CD4-positive, alpha-beta T cell treated with Interleukin-10 for 1 hour (primary cell): ENCODE data around the gene NANOGP8.
A peak's percentile ranks its signal among the peaks of the same experiment; 100 is the strongest.
"Not testable (repeated sequence)": the region's sequence is repeated elsewhere in the genome, so short reads cannot be mapped to it uniquely, and the experiment has no call there.

Source experiments
- DNase-seq: peaks from one replicate; pipeline ENCODE4 v3.0.0-alpha.2; 2020

The NANOGP8 gene

DNA sequence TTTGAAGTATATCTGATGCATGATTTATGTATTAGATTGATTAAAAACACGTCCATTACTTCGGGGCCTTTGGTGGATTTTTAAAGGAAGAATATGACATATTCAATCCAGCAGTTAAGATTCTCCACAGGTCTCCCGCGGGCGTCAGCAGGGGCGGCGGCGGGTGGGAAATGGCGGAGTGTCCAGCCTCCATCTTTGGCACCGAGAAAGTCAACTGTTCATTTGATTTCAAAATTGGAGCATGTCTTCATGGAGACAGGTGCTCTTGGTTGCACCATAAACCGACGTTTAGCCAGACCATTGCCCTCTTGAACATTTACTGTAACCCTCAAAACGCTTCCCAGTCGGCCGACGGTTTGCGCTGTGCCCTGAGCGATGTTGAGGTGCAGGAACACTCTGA is 7.2 kb upstream of the NANOGP8 start:
- DNase-seq, result no peak

- no peak for DNase-seq
Measured at GRCh38 chr15:35090104-35090807, 5.2 kb upstream of the NANOGP8 start.

GRCh38 chr15:35089551-35089950 is 4.5 kb upstream of the NANOGP8 start:
- DNase-seq, result no peak

DNA sequence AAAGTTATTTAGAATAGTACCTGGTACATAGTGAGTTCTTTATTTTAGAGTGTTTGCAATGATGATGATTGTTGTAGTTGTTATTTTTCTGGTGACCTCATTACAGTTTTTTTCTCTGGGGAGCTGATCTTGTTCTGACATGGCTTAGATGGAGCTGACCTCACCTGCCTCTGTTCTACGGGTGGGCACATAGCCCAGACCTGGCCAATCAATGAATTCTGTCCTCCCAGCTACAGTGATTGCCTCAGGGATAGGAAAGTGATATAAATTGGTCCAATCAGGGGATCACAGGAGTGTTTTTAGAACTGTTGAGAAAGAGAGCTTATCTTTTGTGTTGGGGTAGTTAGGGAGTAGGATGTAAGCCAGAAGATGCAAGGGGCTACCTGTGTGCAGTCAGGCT is 3.2 kb upstream of the NANOGP8 start:
- no peak for DNase-seq

GRCh38 chr15:35087759-35088158 is 2.7 kb upstream of the NANOGP8 start:
- DNase-seq, result no peak

DNA sequence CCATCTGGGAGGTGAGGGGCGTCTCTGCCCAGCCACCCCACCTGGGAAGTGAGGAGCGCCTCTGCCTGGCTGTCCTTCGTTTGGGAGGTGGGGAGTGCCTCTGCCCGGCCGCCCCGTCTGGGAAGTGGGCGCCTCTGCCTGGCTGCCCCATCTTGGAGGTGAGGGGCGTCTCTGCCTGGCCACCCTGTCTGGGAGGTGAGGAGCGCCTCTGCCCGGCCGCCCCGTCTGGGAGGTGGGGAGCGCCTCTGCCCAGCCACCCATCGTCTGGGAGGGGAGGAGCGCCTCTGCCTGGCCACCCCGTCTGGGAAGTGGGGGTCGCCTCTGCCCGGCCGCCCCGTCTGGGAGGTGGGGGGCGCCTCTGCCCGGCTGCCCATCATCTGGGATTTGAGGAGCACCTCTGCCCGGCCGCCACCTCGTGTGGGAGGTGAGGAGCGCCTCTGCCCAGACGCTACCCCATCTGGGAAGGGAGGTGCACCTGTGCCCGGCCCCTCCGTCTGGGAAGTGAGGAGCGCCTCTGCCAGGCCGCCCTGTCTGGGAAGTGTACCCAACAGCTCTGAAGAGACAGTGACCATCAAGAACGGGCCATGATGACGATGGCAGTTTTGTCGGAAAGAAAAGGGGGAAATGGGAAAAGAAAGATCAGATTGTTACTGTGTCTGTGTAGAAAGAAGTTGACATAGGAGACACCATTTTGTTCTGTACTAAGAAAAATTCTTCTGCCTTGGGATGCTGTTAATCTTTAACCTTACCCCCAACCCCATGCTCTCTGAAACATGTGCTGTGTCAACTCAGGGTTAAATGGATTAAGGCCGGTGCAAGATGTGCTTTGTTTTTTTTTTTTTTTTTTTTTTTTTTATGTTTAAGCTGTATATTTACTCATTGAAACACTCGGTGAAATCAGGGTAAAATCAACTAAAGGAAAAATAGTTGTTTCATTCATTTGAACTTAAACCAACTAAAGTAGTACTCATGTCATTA is 2.4 kb downstream of the NANOGP8 start:
- DNase-seq, result not testable (repeated sequence)

GRCh38 chr15:35081626-35082365 is 3.3 kb downstream of the NANOGP8 start:
- DNase-seq, result not testable (repeated sequence)

GRCh38 chr15:35080226-35080625 is 4.9 kb downstream of the NANOGP8 start:
- no peak for DNase-seq

DNA sequence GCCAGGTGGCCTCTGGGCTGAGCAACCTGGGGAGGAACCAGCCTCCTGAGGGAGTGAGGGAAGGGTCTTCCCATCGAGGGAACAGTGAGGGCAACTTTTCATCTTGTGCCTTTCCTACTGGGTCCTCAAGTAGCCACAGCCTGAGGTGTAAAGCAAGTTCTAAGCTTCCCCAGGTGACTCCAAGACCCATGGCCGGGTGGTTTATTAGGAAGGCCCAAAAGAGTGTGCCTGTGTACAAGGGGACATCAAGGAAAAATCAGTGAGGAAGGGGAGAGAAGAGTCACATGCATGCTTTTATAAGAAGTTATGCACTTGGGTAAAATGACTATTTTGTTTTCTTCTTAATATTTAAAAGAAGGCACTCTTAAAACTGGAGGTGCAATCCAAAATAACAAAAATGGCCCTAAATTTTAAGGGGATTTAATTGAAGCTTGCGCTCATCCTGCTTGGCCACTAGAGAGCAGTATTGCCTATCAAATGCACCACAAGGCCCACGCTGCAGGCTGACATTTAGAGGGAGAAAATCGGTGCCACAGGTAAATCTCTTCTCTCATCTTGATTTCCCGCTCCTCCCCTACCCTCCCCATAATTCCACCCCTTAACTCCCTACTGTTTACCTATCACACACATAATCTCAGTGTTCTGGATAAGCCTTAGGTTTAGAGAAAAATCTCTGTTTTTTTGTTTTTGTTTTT is 6.7 kb downstream of the NANOGP8 start:
- peak; percentile 45 for DNase-seq

GRCh38 chr15:35071106-35071505 is 14.0 kb downstream of the NANOGP8 start:
- DNase-seq, result no peak

GRCh38 chr15:35068846-35069475 is 16.1 kb downstream of the NANOGP8 start:
- DNase-seq, result no peak

GRCh38 chr15:35067496-35068347 is 17.4 kb downstream of the NANOGP8 start:
- DNase-seq, result no peak

- DNase-seq, result no peak
Measured at GRCh38 chr15:35066094-35066493, 19.0 kb downstream of the NANOGP8 start.

GRCh38 chr15:35064576-35065190 is 20.4 kb downstream of the NANOGP8 start:
- no peak for DNase-seq

DNA sequence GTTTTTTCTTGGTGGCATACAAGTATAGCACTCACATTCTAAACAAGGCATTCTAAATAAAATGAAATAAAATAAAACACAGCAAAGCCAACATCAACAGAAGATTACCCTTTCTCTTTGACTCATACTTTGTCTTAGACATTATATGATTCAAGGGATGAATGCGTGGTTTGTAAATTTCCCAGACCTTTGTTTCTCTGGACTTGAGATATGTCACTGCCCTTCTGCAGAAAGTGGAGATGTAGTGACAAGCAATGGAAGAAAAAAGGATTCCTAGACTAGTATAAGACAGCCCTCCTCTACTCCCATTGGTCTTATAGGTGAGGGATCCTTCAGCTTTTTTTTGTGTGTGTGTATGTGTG is 22.4 kb downstream of the NANOGP8 start:
- no peak for DNase-seq

DNA sequence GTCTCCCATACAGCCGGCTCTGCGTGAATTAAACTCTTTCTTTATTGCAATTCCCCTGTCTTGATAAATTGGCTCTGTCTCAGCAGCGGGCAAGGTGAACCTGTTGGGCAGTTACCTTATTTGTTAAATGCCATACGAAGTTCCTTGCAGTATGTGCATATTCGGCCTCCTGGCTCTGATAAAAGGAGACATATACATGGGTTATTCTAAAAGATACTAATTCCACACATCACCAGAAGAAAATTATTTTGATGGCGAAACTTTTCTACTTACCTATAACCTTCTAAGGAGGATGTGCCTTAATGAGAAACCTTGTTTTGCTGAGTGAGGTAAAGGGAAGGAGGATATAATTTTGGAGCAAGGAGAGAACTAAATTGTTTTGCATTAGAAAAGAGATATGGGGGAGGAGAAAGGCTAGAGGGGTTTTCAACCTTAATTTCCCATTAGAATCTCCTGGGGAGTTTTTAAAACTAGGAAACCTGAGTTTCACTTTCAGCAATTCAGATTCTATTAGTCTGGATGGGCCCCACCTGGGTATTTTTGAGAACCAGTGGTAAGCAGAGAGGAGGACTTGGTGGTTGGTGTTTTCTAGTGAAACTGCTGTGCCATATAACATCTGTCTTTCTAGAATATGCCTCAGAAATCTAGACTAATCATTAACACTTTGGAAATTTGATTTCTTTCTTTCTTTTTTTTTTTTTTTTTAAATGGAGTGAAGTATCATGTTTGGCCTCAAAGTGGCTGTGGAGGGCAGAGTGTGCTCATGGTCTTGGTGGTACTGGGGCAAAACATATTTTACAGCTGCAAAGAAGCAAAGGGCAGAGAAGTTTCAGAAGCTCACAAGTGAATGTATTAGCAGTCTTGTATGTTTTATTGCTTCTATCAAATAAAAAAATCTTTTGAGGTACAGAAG is 23.0 kb downstream of the NANOGP8 start:
- DNase-seq, result no peak

DNA sequence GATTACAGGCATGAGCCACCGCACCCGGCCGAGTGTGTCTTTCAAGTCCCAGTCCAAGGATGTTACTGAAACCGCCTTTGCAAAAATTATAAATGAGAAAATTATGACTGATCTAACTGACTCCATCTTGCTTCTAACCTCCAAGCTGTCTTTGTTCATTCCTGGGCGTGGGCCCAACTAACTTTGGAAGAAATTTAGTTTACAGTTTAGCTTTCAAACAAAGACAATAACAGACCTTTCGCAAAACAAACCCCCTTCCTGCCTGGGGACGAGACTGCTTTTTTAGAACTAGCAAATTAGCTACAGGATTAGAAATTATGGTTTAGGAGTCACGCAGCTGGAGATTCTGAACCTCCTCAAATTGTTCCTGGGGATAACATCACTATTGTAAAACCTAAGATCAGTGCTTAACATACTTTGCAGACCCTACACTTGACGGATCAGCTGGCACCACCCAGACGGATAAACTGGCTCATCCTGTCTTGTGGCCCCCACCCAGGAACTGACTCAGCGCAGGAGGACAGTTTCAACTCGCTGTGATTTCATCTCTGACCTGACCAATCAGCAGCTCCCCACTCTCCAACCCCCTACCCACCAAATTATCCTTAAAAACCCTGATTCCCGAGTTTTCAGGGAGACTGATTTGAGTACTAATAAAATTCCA is 23.8 kb downstream of the NANOGP8 start:
- no peak for DNase-seq

GRCh38 chr15:35060591-35060990 is 24.5 kb downstream of the NANOGP8 start:
- DNase-seq, result no peak

GRCh38 chr15:35058534-35059054 is 26.5 kb downstream of the NANOGP8 start:
- no peak for DNase-seq
